Activated CD8-positive, alpha-beta memory T cell treated with anti-CD3 and anti-CD28 coated beads for 36 hours (primary cell): ENCODE results near the gene PARP11. TPM values are rescaled to one million over a fixed set of nuclear protein-coding genes. Genes with fewer than 3 reads are reported as not detected.

Experiments
- CTCF ChIA-PET: fragments of 350-600 bp; sonication (Branson Sonifier 250); formaldehyde crosslinking; loops from one replicate; lab custom pipeline; 2021; ENCODE audit warnings: antibody characterized with exemption; lab: Charles Lee
- POLR2A ChIA-PET: fragments of 350-600 bp; sonication (Branson Sonifier 250); formaldehyde crosslinking; loops from one replicate; lab custom pipeline; 2021; ENCODE audit warnings: antibody characterized with exemption; lab: Charles Lee
- total RNA-seq, 2 experiments: library from RNA; stranded (reverse); gene quantifications; one replicate each; pipeline ENCODE4 v1.2.3, GENCODE V29; 2021

The PARP11 gene
- total RNA-seq, 2 experiments from 2014 or later = 12.4 to 12.5 TPM

GRCh38 chr12:3835914-3836313, 37.3 kb downstream of the PARP11 start:
- ChIA-PET POLR2A (no interaction called here), CTCF (no interaction called here)

GRCh38 chr12:3834774-3835173, 38.4 kb downstream of the PARP11 start:
- CTCF ChIA-PET = no interaction called here
- POLR2A ChIA-PET = interaction anchor here (0.6 kb wide), 1 partner anchor 941 kb away, joined by 3 read pairs; no protein-coding TSS in a partner anchor

- POLR2A ChIA-PET = no interaction called here
- CTCF ChIA-PET = no interaction called here
Observed at GRCh38 chr12:3833670-3834310, 39.4 kb downstream of the PARP11 start.

- POLR2A ChIA-PET = no interaction called here
- CTCF ChIA-PET = no interaction called here
Observed at GRCh38 chr12:3832738-3833137, 40.5 kb downstream of the PARP11 start.

GRCh38 chr12:3828888-3829287, 44.3 kb downstream of the PARP11 start:
- ChIA-PET CTCF (no interaction called here), POLR2A (no interaction called here)

GRCh38 chr12:3827301-3828000, 45.7 kb downstream of the PARP11 start:
- ChIA-PET POLR2A (no interaction called here), CTCF (no interaction called here)

GRCh38 chr12:3821441-3821840, 51.8 kb downstream of the PARP11 start:
- ChIA-PET POLR2A (no interaction called here), CTCF (no interaction called here)

- ChIA-PET CTCF (no interaction called here), POLR2A (no interaction called here)
Observed at GRCh38 chr12:3820122-3820521, 53.1 kb downstream of the PARP11 start.

GRCh38 chr12:3816266-3816665, 56.9 kb downstream of the PARP11 start:
- POLR2A ChIA-PET = no interaction called here
- CTCF ChIA-PET = no interaction called here

GRCh38 chr12:3815094-3815766, 58.0 kb downstream of the PARP11 start:
- ChIA-PET CTCF (no interaction called here), POLR2A (no interaction called here)

- CTCF ChIA-PET = no interaction called here
- POLR2A ChIA-PET = no interaction called here
Observed at GRCh38 chr12:3810540-3810939, 62.7 kb downstream of the PARP11 start.

GRCh38 chr12:3810016-3810370, 63.2 kb downstream of the PARP11 start:
- POLR2A ChIA-PET = no interaction called here
- CTCF ChIA-PET = no interaction called here

- POLR2A ChIA-PET = no interaction called here
- CTCF ChIA-PET = interaction anchor here (1.1 kb wide), 1 partner anchor 896 kb away, joined by 4 read pairs; no protein-coding TSS in a partner anchor
Observed at GRCh38 chr12:3809357-3810015, 63.7 kb downstream of the PARP11 start.

GRCh38 chr12:3805077-3805476, 68.1 kb downstream of the PARP11 start:
- CTCF ChIA-PET = interaction anchor here (0.7 to 2.7 kb wide), 7 partner anchors 10 to 505 kb away, joined by 3 to 38 read pairs (median 5); no protein-coding TSS in a partner anchor
- POLR2A ChIA-PET = no interaction called here

- POLR2A ChIA-PET = no interaction called here
- CTCF ChIA-PET = interaction anchor here (0.6 to 2.7 kb wide), 11 partner anchors 9 to 504 kb away, joined by 3 to 38 read pairs (median 3); no protein-coding TSS in a partner anchor
Observed at GRCh38 chr12:3803865-3804472, 69.2 kb downstream of the PARP11 start.

GRCh38 chr12:3802721-3803120, 70.5 kb downstream of the PARP11 start:
- POLR2A ChIA-PET = no interaction called here
- CTCF ChIA-PET = interaction anchor here (2.7 kb wide), 1 partner anchor 503 kb away, joined by 38 read pairs; no protein-coding TSS in a partner anchor

- ChIA-PET POLR2A (no interaction called here), CTCF (no interaction called here)
Observed at GRCh38 chr12:3797531-3798048, 75.6 kb downstream of the PARP11 start.

- POLR2A ChIA-PET = no interaction called here
- CTCF ChIA-PET = interaction anchor here (1.9 to 2.8 kb wide), 2 partner anchors 9 to 495 kb away, joined by 6 to 11 read pairs; no protein-coding TSS in a partner anchor
Observed at GRCh38 chr12:3795492-3796133, 77.6 kb downstream of the PARP11 start.

- ChIA-PET POLR2A (no interaction called here), CTCF (interaction anchor here (1.9 to 2.8 kb wide), 2 partner anchors 9 to 495 kb away, joined by 6 to 11 read pairs; no protein-coding TSS in a partner anchor)
Observed at GRCh38 chr12:3795066-3795465, 78.1 kb downstream of the PARP11 start.
